H1 (cell line): ENCODE data around the gene SMARCA5. TPM values are rescaled to one million over a fixed set of nuclear protein-coding genes. Genes with fewer than 3 reads are reported as not detected.

ENCODE experiments used
- CTCF ChIA-PET: fragments of 300-600 bp; sonication (Branson Sonifier 250); formaldehyde crosslinking; loops from one replicate; lab custom pipeline; 2021; ENCODE audit not compliant: partially characterized antibody; lab: Charles Lee
- POLR2A ChIA-PET: fragments of 300-600 bp; sonication (Branson Sonifier 250); formaldehyde crosslinking; loops from one replicate; lab custom pipeline; 2021; ENCODE audit warnings: inconsistent platforms; ENCODE audit not compliant: partially characterized antibody; lab: Charles Lee
- DNase-seq, 2 experiments: peaks; one replicate each; pipeline versions ENCODE4 v3.0.0 to v3.0.0-alpha.2; 2010 to 2022; ENCODE audit warnings: low spot score in 2 of 2, low read depth in 1 of 2, mixed read lengths in 1 of 2
- FAIRE-seq: peaks from 2 replicates; lab custom pipeline; 2011; peaks lifted over from hg19 to GRCh38; lab: Jason Lieb, UNC
- H2AFZ ChIP-seq: 2 replicates; pipeline ENCODE4 v1.8.1; 2012; ENCODE audit warnings: low read length, inconsistent platforms
- H2AK5ac ChIP-seq: 2 replicates; pipeline ENCODE4 v1.6.1; 2013; ENCODE audit warnings: low read depth, low read length
- H2BK120ac ChIP-seq: replicated peaks from 2 replicates; pipeline ENCODE3; 2013; ENCODE audit warnings: low read depth, low read length, inconsistent platforms
- H2BK12ac ChIP-seq: 2 replicates; pipeline ENCODE4 v1.6.1; 2013; ENCODE audit warnings: low read depth, low read length
- H2BK15ac ChIP-seq: 2 replicates; pipeline ENCODE4 v1.6.1; 2013; ENCODE audit warnings: low read length
- H2BK20ac ChIP-seq: 2 replicates; pipeline ENCODE4 v1.6.1; 2013; ENCODE audit warnings: low read length
- H2BK5ac ChIP-seq: 2 replicates; pipeline ENCODE4 v1.6.1; 2013; ENCODE audit warnings: low read depth, low read length
- H3K14ac ChIP-seq: 2 replicates; pipeline ENCODE4 v1.6.1; 2013; ENCODE audit warnings: inconsistent platforms; ENCODE audit not compliant: insufficient read length
- H3K18ac ChIP-seq: 2 replicates; pipeline ENCODE4 v1.6.1; 2013; ENCODE audit warnings: low read length; ENCODE audit errors: extremely low read depth
- H3K23ac ChIP-seq: 2 replicates; pipeline ENCODE4 v1.6.1; 2013; ENCODE audit warnings: inconsistent platforms; ENCODE audit not compliant: insufficient read length
- H3K23me2 ChIP-seq: 2 replicates; pipeline ENCODE4 v1.6.1; 2013; ENCODE audit warnings: low read depth, low read length
- H3K27ac ChIP-seq: 2 replicates; pipeline ENCODE4 v1.6.1; 2011; ENCODE audit warnings: low read depth, low read length, inconsistent platforms
- H3K27me3 ChIP-seq, 4 experiments: replicated peaks in 1 of 4; 1 replicate in 1 of 4; 2 replicates in 3 of 4; pipeline versions ENCODE4 v1.6.1 to v1.8.1; 2011 to 2013; ENCODE audit warnings: low read length in 3 of 4, mild to moderate bottlenecking in 3 of 4, inconsistent platforms in 2 of 4, mixed read lengths in 2 of 4, moderate library complexity in 1 of 4; ENCODE audit not compliant: control insufficient read depth in 3 of 4, insufficient read depth in 3 of 4; ENCODE audit errors: extremely low read depth in 1 of 4
- H3K36me3 ChIP-seq, 4 experiments: 2 replicates each; pipeline versions ENCODE4 v1.6.1 to v1.8.1; 2011 to 2013; ENCODE audit warnings: mild to moderate bottlenecking in 4 of 4, low read length in 3 of 4, moderate library complexity in 2 of 4, control low read depth in 1 of 4, inconsistent platforms in 1 of 4; ENCODE audit not compliant: insufficient read depth in 4 of 4, control insufficient read depth in 2 of 4
- H3K4ac ChIP-seq: replicated peaks from 2 replicates; pipeline ENCODE3; 2013; ENCODE audit warnings: low read length, low read depth, mixed read lengths, inconsistent platforms; ENCODE audit not compliant: insufficient read length
- H3K4me1 ChIP-seq, 4 experiments: replicated peaks in 1 of 4; 1 replicate in 1 of 4; 2 replicates in 3 of 4; pipeline versions ENCODE4 v1.6.1 to v1.8.1; 2011 to 2013; ENCODE audit warnings: low read length in 3 of 4, inconsistent platforms in 2 of 4, mixed read lengths in 1 of 4; ENCODE audit not compliant: insufficient read depth in 4 of 4, control insufficient read depth in 3 of 4
- H3K4me2 ChIP-seq, 2 experiments: 2 replicates each; pipeline versions ENCODE4 v1.6.1 to v1.8.1; 2011 to 2013; ENCODE audit warnings: low read depth in 2 of 2, low read length in 2 of 2, control low read depth in 1 of 2, inconsistent platforms in 1 of 2, mild to moderate bottlenecking in 1 of 2; ENCODE audit not compliant: insufficient read depth in 1 of 2
- H3K4me3 ChIP-seq, 4 experiments: fragments of 200-600, 300-600 bp in 1 of 4; sonication (generic), shearing (Covaris generic), sonication (Bioruptor Twin) in 1 of 4; 2 replicates each; pipeline versions ENCODE4 v1.5.1 to v1.8.1; 2011 to 2016; ENCODE audit warnings: low read length in 4 of 4, low read depth in 3 of 4, control low read depth in 2 of 4, inconsistent platforms in 2 of 4, mild to moderate bottlenecking in 2 of 4, mixed read lengths in 1 of 4, moderate library complexity in 1 of 4; ENCODE audit not compliant: insufficient read depth in 2 of 4; ENCODE audit errors: extremely low read depth in 1 of 4
- H3K56ac ChIP-seq: replicated peaks from 2 replicates; pipeline ENCODE3; 2013; ENCODE audit warnings: low read depth, mild to moderate bottlenecking, mixed read lengths, low read length, inconsistent platforms; ENCODE audit not compliant: insufficient read length
- H3K79me1 ChIP-seq: 2 replicates; pipeline ENCODE4 v1.6.1; 2013; ENCODE audit warnings: low read depth, low read length, control low read depth
- H3K79me2 ChIP-seq, 2 experiments: 2 replicates each; pipeline versions ENCODE4 v1.6.1 to v1.8.1; 2012 to 2013; ENCODE audit warnings: low read length in 2 of 2, mild to moderate bottlenecking in 2 of 2, inconsistent platforms in 1 of 2; ENCODE audit not compliant: insufficient read depth in 2 of 2, control insufficient read depth in 1 of 2
- H3K9ac ChIP-seq, 4 experiments: replicated peaks in 1 of 4; 1 replicate in 1 of 4; 2 replicates in 3 of 4; pipeline versions ENCODE4 v1.6.1 to v1.8.1; 2011 to 2013; ENCODE audit warnings: low read depth in 3 of 4, low read length in 3 of 4, control low read depth in 2 of 4, mild to moderate bottlenecking in 2 of 4, moderate library complexity in 2 of 4, inconsistent platforms in 1 of 4; ENCODE audit errors: extremely low read depth in 1 of 4
- H3K9me3 ChIP-seq, 2 experiments: 2 replicates each; pipeline versions ENCODE4 v1.6.1 to v1.8.1; 2012 to 2013; ENCODE audit warnings: mild to moderate bottlenecking in 2 of 2, moderate library complexity in 2 of 2, control low read depth in 1 of 2, inconsistent platforms in 1 of 2, low read depth in 1 of 2, low read length in 1 of 2, mixed read lengths in 1 of 2; ENCODE audit not compliant: insufficient read depth in 2 of 2
- H4K20me1 ChIP-seq, 2 experiments: replicated peaks in 1 of 2; 2 replicates each; pipeline versions ENCODE3 to v1.8.1; 2011 to 2013; ENCODE audit warnings: inconsistent platforms in 2 of 2, low read length in 2 of 2, mild to moderate bottlenecking in 1 of 2; ENCODE audit not compliant: insufficient read depth in 2 of 2, control insufficient read depth in 1 of 2
- H4K5ac ChIP-seq: 2 replicates; pipeline ENCODE4 v1.6.1; 2013; ENCODE audit warnings: low read length, low read depth, mixed read lengths, inconsistent platforms; ENCODE audit not compliant: insufficient read length
- H4K8ac ChIP-seq: 2 replicates; pipeline ENCODE4 v1.8.0; 2013; ENCODE audit warnings: mild to moderate bottlenecking, moderate library complexity, low read length, inconsistent platforms; ENCODE audit not compliant: insufficient read depth; ENCODE audit errors: extremely low read depth
- H4K91ac ChIP-seq: replicated peaks from 2 replicates; pipeline ENCODE3; 2013; ENCODE audit warnings: low read length, mixed read lengths, inconsistent platforms; ENCODE audit not compliant: insufficient read length
- ASH2L ChIP-seq: fragments of 200-600, 300-600 bp; sonication (generic); IDR thresholded peaks from one replicate; pipeline ENCODE4 v1.7.1; 2017; ENCODE audit warnings: low read length
- CHD2 ChIP-seq: IDR thresholded peaks from 2 replicates; pipeline ENCODE4 v1.6.1; 2012; ENCODE audit warnings: low read length, improper control_type of control experiment
- HDAC2 ChIP-seq, 2 experiments: fragments of 300-600 bp in 1 of 2; sonication (generic) in 1 of 2; IDR thresholded peaks; 2 replicates each; pipeline ENCODE4 v1.6.1; 2011 to 2012; ENCODE audit warnings: low read depth in 2 of 2, low read length in 2 of 2, mild to moderate bottlenecking in 2 of 2, moderate library complexity in 2 of 2, borderline replicate concordance in 1 of 2, inconsistent platforms in 1 of 2
- JUN ChIP-seq: IDR thresholded peaks from 2 replicates; pipeline ENCODE4 v1.6.1; 2011; ENCODE audit warnings: low read depth, mild to moderate bottlenecking, improper control_type of control experiment, low read length
- KDM5A ChIP-seq: fragments of 200-600 bp; IDR thresholded peaks from 2 replicates; pipeline ENCODE4 v1.7.1; 2012; ENCODE audit warnings: mild to moderate bottlenecking, low read length, inconsistent platforms, mixed read lengths
- PHF8 ChIP-seq: fragments of 200-600 bp; sonication (generic); conservative IDR thresholded peaks from 2 replicates; pipeline ENCODE4 v1.7.1; 2012; ENCODE audit warnings: low read depth, mild to moderate bottlenecking, inconsistent platforms, low read length, moderate library complexity
- POLR2A ChIP-seq, 2 experiments: IDR thresholded peaks; 1 replicate in 1 of 2; 2 replicates in 1 of 2; pipeline ENCODE4 v1.6.1; 2011; ENCODE audit warnings: low read depth in 2 of 2, low read length in 2 of 2, mild to moderate bottlenecking in 2 of 2; ENCODE audit errors: control extremely low read depth in 1 of 2
- POLR2AphosphoS5 ChIP-seq: IDR thresholded peaks from 2 replicates; pipeline ENCODE4 v1.6.1; 2011; ENCODE audit warnings: low read depth, low read length
- POU5F1 ChIP-seq: IDR thresholded peaks from 2 replicates; pipeline ENCODE4 v1.6.1; 2011; ENCODE audit warnings: low read depth, mild to moderate bottlenecking, low read length, moderate library complexity
- TAF7 ChIP-seq: optimal IDR thresholded peaks from 2 replicates; pipeline ENCODE3; 2011; ENCODE audit warnings: low read depth, mild to moderate bottlenecking, inconsistent platforms, low read length, moderate library complexity, borderline replicate concordance
- WGBS, 2 experiments: shearing (Covaris generic) in 1 of 2; methylation state at CpG; one replicate each; pipeline versions ENCODE4 v1.1.6 to v1.1.7; 2013 to 2015; ENCODE audit warnings: low lambda C conversion rate in 2 of 2, mixed read lengths in 2 of 2, inconsistent platforms in 1 of 2, low coverage in 1 of 2, missing lambda C conversion rate in 1 of 2; ENCODE audit not compliant: insufficient replicate concordance in 2 of 2, insufficient coverage in 1 of 2, insufficient read length in 1 of 2; ENCODE audit errors: extremely low coverage in 1 of 2, missing lambda C conversion rate in 1 of 2; 5-methylcytosine and 5-hydroxymethylcytosine counted together
- polyA plus RNA-seq, 7 experiments: library from polyadenylated mRNA; depleted of rRNA in 3 of 7; stranded (reverse) in 5 of 7; unstranded in 2 of 7; fragments of >200 nt in 5 of 7; fragments of 200-250 nt in 2 of 7; gene quantifications; 1 replicate in 5 of 7; 2 replicates in 1 of 7; 4 replicates in 1 of 7; pipeline versions ENCODE4 v1.2.1 to v1.2.3, GENCODE V29; 2011 to 2013; ENCODE audit warnings: missing spikeins in 2 of 7, mixed read lengths in 2 of 7
- total RNA-seq: library from RNA; stranded (reverse); fragmentation: NEBNext Ultra II Directional; extraction: Animal tissue kit (Norgen Biotek cat#: 25700); gene quantifications from 2 replicates; pipeline ENCODE4 v1.2.1, GENCODE V29; 2021
- TF ChIP-seq, protein P1 (sequence below): IDR thresholded peaks from 2 replicates; pipeline ENCODE4 v1.6.1; 2011; ENCODE audit warnings: low read depth, mild to moderate bottlenecking, low read length; ENCODE audit not compliant: insufficient read depth

Gene SMARCA5
- total and polyA plus RNA-seq, 2 of the 8 experiments (the other 6 are each of a cell fraction or from before 2014, with no cell fraction given), result 13.9 to 112 TPM

DNA sequence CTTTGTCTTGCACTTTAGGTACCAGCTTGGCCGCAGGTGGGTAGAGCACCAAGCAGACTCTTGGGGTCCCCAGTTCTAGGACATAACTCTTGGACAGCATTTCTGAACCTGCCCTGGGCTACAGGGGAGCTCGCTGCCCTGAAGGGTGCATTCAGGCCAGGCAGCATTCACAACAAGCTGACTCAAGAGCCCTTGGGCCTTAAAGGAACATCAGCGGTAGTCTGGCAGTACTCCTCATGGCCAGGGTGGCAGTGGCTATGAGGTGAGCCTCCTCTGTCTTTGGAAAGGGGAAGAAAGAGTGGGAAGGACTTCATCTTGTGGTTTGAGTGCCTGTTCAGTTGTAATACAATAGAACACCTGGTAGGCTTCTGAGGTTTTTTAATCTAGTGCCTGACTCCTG lies 24.8 kb upstream of the SMARCA5 start:
- H3K18ac ChIP-seq, result no peak overlapping the region
- H3K23me2 ChIP-seq, result no peaks in the 10 kb centered on the region
- no peak for DNase-seq
- H3K4ac ChIP-seq, result no peak overlapping the region
- no peak overlapping the region for H2BK15ac ChIP-seq
- H3K4me1 ChIP-seq, result no peaks in the 10 kb centered on the region
- H3K9me3 ChIP-seq, result no peaks in the 10 kb centered on the region
- H3K56ac ChIP-seq, result no peak overlapping the region
- H3K27ac ChIP-seq, result no peak overlapping the region
- H3K9ac ChIP-seq, result no peak overlapping the region
- H4K5ac ChIP-seq, result no peak overlapping the region
- H2AFZ ChIP-seq, result no peak overlapping the region
- H3K79me2 ChIP-seq, result no peaks in the 10 kb centered on the region
- H4K91ac ChIP-seq, result no peak overlapping the region
- no peaks in the 10 kb centered on the region for H3K36me3 ChIP-seq
- H2BK12ac ChIP-seq, result no peak overlapping the region
- H3K4me3 ChIP-seq, result no peak overlapping the region
- no peaks in the 10 kb centered on the region for H4K20me1 ChIP-seq
- H2AK5ac ChIP-seq, result no peak overlapping the region
- H3K4me2 ChIP-seq, result no peak overlapping the region
- H2BK20ac ChIP-seq, result no peak overlapping the region
- FAIRE-seq, result no peak
- H2BK120ac ChIP-seq, result no peak overlapping the region
- 94% methylated on average over 3 of the region's 3 CpGs; no CpG with 5 or more reads in 1 of the 2 experiments for WGBS, 2 experiments
- no peak overlapping the region for H2BK5ac ChIP-seq
- CTCF ChIA-PET, result interaction anchor here (1.6 kb wide), 1 partner anchor 11 kb away, joined by 3 read pairs; no protein-coding TSS in a partner anchor
- H3K79me1 ChIP-seq, result no peaks in the 10 kb centered on the region
- H3K23ac ChIP-seq, result no peak overlapping the region
- no peak overlapping the region for H4K8ac ChIP-seq
- H3K27me3 ChIP-seq, result no peaks in the 10 kb centered on the region
- H3K14ac ChIP-seq, result no peak overlapping the region
- POLR2A ChIA-PET, result no interaction called here
- no peak for TF ChIP-seq ASH2L
- no peak for TF ChIP-seq CHD2
- TF ChIP-seq KDM5A, result no peak
- TF ChIP-seq, protein P1, sequence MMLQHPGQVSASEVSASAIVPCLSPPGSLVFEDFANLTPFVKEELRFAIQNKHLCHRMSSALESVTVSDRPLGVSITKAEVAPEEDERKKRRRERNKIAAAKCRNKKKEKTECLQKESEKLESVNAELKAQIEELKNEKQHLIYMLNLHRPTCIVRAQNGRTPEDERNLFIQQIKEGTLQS, result no peak
- no peak for TF ChIP-seq PHF8
- TF ChIP-seq POU5F1, result no peak
- no peak for TF ChIP-seq JUN
- no peak for TF ChIP-seq HDAC2 (IDR thresholded peaks at IDR 0.05; ENCODE audit: borderline replicate concordance in 1 of 2, low read depth in 2 of 2, low read length in 2 of 2)
- TF ChIP-seq TAF7, result no peak
- TF ChIP-seq POLR2A (IDR thresholded peaks at IDR 0.05; ENCODE audit: control extremely low read depth in 1 of 2, low read depth in 2 of 2, low read length in 2 of 2), result no peak
- no peak for TF ChIP-seq POLR2AphosphoS5
